Left ventricle myocardium inferior (tissue), 1 donor: ENCODE results near the gene SLC66A2. TPM values are rescaled to one million over a fixed set of nuclear protein-coding genes. Genes with fewer than 3 reads are reported as not detected.
A peak's percentile ranks its signal among the peaks of the same experiment; 100 is the strongest.

Experiments
- DNase-seq: peaks from one replicate; pipeline ENCODE4 v3.0.0-alpha.2; 2020
- H3K27ac ChIP-seq: fragments of 200-600 bp; replicated peaks from 2 replicates; pipeline ENCODE4 v1.8.0; 2021
- H3K27me3 ChIP-seq: fragments of 200-600 bp; 2 replicates; pipeline ENCODE4 v1.8.0; 2021; ENCODE audit warnings: low read depth
- H3K36me3 ChIP-seq: fragments of 200-600 bp; 2 replicates; pipeline ENCODE4 v1.8.0; 2021
- H3K4me1 ChIP-seq: fragments of 200-600 bp; 2 replicates; pipeline ENCODE4 v1.8.0; 2021
- H3K4me3 ChIP-seq: fragments of 200-600 bp; 2 replicates; pipeline ENCODE4 v1.8.0; 2021; ENCODE audit warnings: mild to moderate bottlenecking, moderate library complexity
- H3K9me3 ChIP-seq: fragments of 200-600 bp; replicated peaks from 2 replicates; pipeline ENCODE4 v1.8.0; 2021
- intact Hi-C: fragments of 100-400 bp; cut with micrococcal nuclease; formaldehyde crosslinking; loops from one replicate; pipeline ENCODE4 v1.11.0; 2022
- total RNA-seq: library from RNA; stranded (reverse); fragmentation: NEBNext Ultra II Directional; extraction: Animal tissue kit (Norgen Biotek cat#: 25700); gene quantifications from one replicate; pipeline ENCODE4 v1.2.1, GENCODE V29; 2021
- TF ChIP-seq, protein P1 (sequence below): fragments of 200-600 bp; IDR thresholded peaks from 2 replicates; pipeline ENCODE4 v1.8.0; 2021; ENCODE audit warnings: antibody characterized with exemption, mild to moderate bottlenecking, borderline replicate concordance
- donor health status: DM: no; HTN: yes; CAD: no; lungs with severe emphysema.

Gene SLC66A2
- total RNA-seq, 1 donor from 2014 or later: 27.4 TPM

DNA sequence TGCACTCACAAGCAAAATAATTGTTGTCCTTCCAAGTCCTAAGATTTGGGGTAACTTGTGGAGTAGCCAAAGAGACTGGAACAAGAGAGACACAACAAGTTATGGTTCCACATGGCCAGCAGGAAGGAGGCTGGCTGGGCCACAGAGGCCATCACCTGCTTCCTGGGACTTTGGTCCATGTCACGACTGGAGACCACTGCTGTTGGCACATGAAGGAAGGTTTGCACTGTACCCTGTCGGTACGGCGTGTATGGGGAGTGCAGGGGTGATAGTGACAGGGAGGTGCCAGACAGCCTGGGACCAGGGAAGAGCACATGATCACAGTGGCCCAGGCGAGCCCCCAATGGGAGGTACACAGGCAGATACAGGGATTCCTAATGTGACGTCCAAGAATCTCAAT lies 15.5 kb downstream of the SLC66A2 start:
- TF ChIP-seq, protein P1, sequence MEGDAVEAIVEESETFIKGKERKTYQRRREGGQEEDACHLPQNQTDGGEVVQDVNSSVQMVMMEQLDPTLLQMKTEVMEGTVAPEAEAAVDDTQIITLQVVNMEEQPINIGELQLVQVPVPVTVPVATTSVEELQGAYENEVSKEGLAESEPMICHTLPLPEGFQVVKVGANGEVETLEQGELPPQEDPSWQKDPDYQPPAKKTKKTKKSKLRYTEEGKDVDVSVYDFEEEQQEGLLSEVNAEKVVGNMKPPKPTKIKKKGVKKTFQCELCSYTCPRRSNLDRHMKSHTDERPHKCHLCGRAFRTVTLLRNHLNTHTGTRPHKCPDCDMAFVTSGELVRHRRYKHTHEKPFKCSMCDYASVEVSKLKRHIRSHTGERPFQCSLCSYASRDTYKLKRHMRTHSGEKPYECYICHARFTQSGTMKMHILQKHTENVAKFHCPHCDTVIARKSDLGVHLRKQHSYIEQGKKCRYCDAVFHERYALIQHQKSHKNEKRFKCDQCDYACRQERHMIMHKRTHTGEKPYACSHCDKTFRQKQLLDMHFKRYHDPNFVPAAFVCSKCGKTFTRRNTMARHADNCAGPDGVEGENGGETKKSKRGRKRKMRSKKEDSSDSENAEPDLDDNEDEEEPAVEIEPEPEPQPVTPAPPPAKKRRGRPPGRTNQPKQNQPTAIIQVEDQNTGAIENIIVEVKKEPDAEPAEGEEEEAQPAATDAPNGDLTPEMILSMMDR: no peak
- H3K27me3 ChIP-seq: no peaks in the 10 kb centered on the region
- no peak overlapping the region for H3K4me3 ChIP-seq
- peaks cover 46% of the 10 kb centered on the region for H3K4me1 ChIP-seq
- no peak overlapping the region for H3K27ac ChIP-seq
- intact Hi-C loops: no loop called here
- peaks cover 65% of the 10 kb centered on the region for H3K36me3 ChIP-seq
- H3K9me3 ChIP-seq: peaks cover 28% of the 10 kb centered on the region
- no peak for DNase-seq

DNA sequence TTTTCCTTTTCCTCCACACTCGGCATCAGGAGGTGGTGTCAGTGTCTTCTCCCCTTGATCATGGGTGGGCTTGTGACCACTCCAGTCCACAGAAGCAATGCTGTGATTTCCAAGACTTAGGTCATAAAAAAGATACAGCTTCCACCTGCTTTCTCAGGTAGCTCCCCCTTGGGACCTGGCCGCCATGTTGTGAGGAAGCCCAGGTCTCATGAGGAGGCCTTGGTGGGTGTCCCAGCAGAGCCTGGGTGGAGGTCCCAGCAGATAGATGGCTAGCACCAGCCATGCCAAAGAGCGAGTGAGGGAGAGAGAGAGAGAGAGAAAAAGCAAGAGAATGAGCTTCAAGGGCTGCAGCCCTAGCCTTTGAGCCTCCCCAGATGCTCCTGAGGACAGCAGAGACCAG lies 16.0 kb downstream of the SLC66A2 start:
- Histone ChIP-seq H3K27ac (no peak overlapping the region), H3K4me3 (no peak overlapping the region), H3K36me3 (peaks cover 65% of the 10 kb centered on the region), H3K9me3 (peaks cover 33% of the 10 kb centered on the region), H3K4me1 (peaks cover 42% of the 10 kb centered on the region), H3K27me3 (no peaks in the 10 kb centered on the region)
- intact Hi-C loops: no loop called here
- TF ChIP-seq, protein P1: no peak
- no peak for DNase-seq

DNA sequence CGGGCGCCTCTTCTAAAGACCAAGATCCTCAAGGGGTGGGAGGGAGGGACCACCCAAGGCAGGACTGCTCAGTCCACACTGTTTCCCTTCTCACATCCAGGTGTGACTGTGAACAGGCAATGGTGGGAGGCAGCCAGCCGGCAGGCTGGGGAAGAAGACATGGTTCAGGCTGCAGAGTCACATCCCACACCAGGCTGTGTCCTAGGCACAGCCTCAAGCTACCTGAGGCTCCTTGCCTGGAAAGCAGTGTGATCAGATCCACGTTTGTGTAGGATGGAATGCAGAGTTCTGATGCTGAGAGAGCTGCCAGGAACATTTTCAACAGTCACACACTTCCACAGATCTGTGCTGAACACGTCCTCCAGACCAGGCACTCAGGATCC lies 16.4 kb downstream of the SLC66A2 start:
- Histone ChIP-seq H3K4me3 (no peak overlapping the region), H3K9me3 (peaks cover 37% of the 10 kb centered on the region), H3K36me3 (peaks cover 65% of the 10 kb centered on the region), H3K4me1 (peaks cover 42% of the 10 kb centered on the region), H3K27ac (peak overlapping the region; percentile 83), H3K27me3 (no peaks in the 10 kb centered on the region)
- intact Hi-C loops: no loop called here
- TF ChIP-seq, protein P1: no peak
- no peak for DNase-seq

DNA sequence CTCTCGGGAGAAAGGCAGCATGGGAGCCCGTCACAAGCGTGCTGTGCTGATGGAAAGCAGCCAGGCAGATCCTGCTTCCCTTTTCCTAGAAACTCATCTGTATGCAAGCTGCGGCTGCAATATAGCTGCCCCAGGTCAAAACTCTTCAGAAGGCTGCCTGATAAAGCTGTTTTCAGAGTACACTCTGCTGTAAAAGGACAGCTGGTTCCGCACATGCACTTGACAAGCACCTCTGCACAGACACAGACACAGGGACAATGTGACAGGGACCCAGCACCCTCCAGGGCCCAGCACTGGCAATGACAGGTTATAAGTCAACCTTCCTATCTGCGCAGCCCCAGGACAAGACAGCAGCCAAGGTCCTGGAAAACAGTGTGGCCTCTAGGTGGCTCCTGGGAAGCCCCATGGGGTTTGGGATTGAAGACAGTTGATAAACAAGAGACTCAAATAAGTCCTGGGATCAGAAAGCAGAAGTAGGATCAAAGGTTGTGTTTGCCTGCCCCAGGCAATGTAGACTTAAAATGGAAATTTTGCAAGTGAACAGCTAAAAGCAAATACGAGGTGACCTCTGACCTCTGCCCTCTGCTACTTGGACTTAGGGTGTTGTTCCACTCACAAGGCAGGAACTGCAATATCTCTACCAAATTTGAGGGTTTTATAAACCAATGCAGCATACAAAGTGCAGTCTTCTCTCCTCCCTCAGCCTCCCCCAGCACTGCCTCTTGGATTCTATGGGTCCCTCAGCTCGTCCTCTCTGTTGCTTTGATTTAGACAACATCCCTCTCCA lies 16.9 kb downstream of the SLC66A2 start:
- peak overlapping the region; percentile 83 for H3K27ac ChIP-seq
- peaks cover 67% of the 10 kb centered on the region for H3K36me3 ChIP-seq
- DNase-seq: peak; percentile 65
- peaks cover 40% of the 10 kb centered on the region for H3K4me1 ChIP-seq
- H3K9me3 ChIP-seq: peaks cover 43% of the 10 kb centered on the region
- no peak overlapping the region for H3K4me3 ChIP-seq
- no peaks in the 10 kb centered on the region for H3K27me3 ChIP-seq
- intact Hi-C loops: no loop called here
- TF ChIP-seq, protein P1: peak; percentile 42

DNA sequence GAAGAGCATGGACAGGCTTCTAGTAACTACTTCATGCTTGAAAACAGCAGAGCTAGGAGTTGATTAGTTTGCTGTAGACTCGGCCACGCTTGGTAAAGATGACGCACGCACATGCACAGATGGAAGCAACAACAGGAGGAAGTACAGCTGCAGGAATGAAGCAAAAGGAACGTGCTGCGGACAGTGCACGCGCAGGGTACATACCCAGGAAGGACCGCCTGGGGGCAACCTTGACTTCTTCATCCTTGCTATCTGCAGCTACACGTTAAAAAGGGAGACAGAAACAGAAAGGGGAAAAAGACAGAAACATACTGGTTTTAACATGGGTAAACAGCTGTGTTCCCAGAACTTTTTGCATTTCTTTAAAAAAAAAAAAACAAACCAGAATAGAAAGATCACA lies 17.7 kb downstream of the SLC66A2 start:
- Histone ChIP-seq H3K27ac (peak overlapping the region; percentile 83), H3K9me3 (peaks cover 50% of the 10 kb centered on the region), H3K36me3 (peaks cover 75% of the 10 kb centered on the region), H3K4me3 (no peak overlapping the region), H3K4me1 (peaks cover 32% of the 10 kb centered on the region), H3K27me3 (no peaks in the 10 kb centered on the region)
- TF ChIP-seq, protein P1: peak; percentile 39
- intact Hi-C loops: no loop called here
- DNase-seq: no peak
